ENCODE results near the gene FTCD. TPM values are rescaled to one million over a fixed set of nuclear protein-coding genes. Genes with fewer than 3 reads are reported as not detected.

Gene FTCD
- total RNA-seq, 1 experiment from 2014 or later: 5.9 TPM

DNA sequence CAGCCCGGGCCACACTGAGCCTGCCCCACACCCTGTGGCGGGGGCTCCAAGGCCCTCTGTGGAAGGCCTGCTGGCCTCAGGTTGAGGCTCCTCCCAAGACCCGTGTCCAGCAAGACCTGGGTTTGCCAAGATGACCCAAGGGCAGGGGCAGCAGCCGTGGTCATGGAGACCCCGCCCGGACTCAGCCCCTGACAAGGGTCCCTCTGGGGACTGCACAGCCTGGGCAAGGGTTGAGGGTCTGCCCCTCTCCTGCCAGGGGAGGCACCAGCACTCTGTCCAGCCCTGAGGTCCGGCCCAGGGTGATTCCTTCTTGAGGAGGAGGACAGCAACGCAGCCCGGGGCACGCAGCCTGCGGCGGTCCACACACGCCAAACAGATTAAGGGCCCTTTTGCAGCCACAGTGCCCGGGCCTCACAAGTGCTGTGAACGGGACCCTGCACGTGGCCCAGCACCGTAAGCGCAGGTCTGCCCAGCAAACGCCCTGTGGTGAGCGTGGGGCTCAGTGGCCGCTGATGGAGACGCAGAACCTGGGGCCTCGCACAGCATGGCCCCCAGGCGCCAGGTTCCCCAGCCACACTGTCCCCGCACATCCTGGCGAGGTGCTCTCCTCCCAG lies 25.5 kb upstream of the FTCD start:
- Histone ChIP-seq H3K27ac (no peak overlapping the region), H3K9me3 (ENCODE audit: insufficient read depth, low read depth) (no peaks in the 10 kb centered on the region), H3K9me2 (ENCODE audit: insufficient read depth) (no peaks in the 10 kb centered on the region), H4K20me1 (ENCODE audit: insufficient read depth) (no peaks in the 10 kb centered on the region), H3F3A (ENCODE audit: insufficient read depth, low read depth) (no peaks in the 10 kb centered on the region), H3K79me2 (ENCODE audit: low read depth) (no peaks in the 10 kb centered on the region), H3K4me2 (no peak overlapping the region), H3K4me1 (replicated peaks; ENCODE audit: insufficient read depth) (no peaks in the 10 kb centered on the region), H2AFZ (no peak overlapping the region), H3K36me3 (ENCODE audit: low read depth) (no peaks in the 10 kb centered on the region), H3K4me3 (no peak overlapping the region), H3K27me3 (ENCODE audit: insufficient read depth, low read depth) (no peaks in the 10 kb centered on the region)
- intact Hi-C loops (cut with micrococcal nuclease; ENCODE audit: unreplicated experiment): no loop called here
- TF ChIP-seq EZH2 (IDR thresholded peaks at IDR 0.05; ENCODE audit: low read depth): no peak
- TF ChIP-seq, protein P1, sequence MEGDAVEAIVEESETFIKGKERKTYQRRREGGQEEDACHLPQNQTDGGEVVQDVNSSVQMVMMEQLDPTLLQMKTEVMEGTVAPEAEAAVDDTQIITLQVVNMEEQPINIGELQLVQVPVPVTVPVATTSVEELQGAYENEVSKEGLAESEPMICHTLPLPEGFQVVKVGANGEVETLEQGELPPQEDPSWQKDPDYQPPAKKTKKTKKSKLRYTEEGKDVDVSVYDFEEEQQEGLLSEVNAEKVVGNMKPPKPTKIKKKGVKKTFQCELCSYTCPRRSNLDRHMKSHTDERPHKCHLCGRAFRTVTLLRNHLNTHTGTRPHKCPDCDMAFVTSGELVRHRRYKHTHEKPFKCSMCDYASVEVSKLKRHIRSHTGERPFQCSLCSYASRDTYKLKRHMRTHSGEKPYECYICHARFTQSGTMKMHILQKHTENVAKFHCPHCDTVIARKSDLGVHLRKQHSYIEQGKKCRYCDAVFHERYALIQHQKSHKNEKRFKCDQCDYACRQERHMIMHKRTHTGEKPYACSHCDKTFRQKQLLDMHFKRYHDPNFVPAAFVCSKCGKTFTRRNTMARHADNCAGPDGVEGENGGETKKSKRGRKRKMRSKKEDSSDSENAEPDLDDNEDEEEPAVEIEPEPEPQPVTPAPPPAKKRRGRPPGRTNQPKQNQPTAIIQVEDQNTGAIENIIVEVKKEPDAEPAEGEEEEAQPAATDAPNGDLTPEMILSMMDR (conservative IDR thresholded peaks at IDR 0.05): no peak
- CTCF ChIA-PET: no interaction called here
- no peak for DNase-seq
- no TSS peak for BruUV-seq (replicated peaks)
- POLR2A ChIA-PET (ENCODE audit: unreplicated experiment): no interaction called here

DNA sequence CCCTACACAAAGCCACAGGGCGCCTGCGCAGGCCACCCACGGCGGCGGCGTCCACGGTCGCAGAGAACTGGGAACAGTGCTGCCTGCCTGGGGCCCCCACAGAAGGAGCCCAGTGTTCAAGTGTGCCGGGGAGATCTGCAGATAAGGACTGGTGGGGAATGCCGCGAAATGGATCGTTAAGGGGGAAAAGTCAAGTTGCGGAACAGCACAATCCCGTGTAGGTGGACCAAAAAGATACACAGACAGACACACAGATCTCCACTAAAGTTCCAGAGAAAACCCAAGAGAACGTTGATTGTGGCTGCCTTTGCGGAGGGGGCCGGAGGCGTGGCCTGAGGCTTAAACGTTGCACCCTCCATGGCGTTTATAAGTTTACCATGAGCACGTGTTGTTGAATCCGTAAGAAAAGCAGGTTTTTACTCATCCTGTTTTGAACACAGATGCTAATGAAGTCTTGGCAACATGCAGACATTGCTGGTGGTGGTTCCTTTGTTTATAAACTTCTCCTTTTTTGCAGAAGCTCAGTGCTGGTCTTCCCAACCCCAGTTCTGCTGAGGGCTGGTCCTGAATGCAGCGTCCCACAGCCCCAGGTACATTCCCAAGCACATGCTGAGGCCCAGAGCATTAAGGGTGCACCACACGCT lies 24.8 kb upstream of the FTCD start:
- intact Hi-C loops (cut with micrococcal nuclease; ENCODE audit: unreplicated experiment): no loop called here
- Histone ChIP-seq H3K27me3 (ENCODE audit: insufficient read depth, low read depth) (no peaks in the 10 kb centered on the region), H4K20me1 (ENCODE audit: insufficient read depth) (no peaks in the 10 kb centered on the region), H2AFZ (no peak overlapping the region), H3K79me2 (ENCODE audit: low read depth) (no peaks in the 10 kb centered on the region), H3K27ac (no peak overlapping the region), H3K4me3 (no peak overlapping the region), H3K4me2 (no peak overlapping the region), H3K4me1 (replicated peaks; ENCODE audit: insufficient read depth) (no peaks in the 10 kb centered on the region), H3K9me2 (ENCODE audit: insufficient read depth) (no peaks in the 10 kb centered on the region), H3K9me3 (ENCODE audit: insufficient read depth, low read depth) (no peaks in the 10 kb centered on the region), H3F3A (ENCODE audit: insufficient read depth, low read depth) (no peaks in the 10 kb centered on the region), H3K36me3 (ENCODE audit: low read depth) (no peaks in the 10 kb centered on the region)
- POLR2A ChIA-PET (ENCODE audit: unreplicated experiment): no interaction called here
- CTCF ChIA-PET: no interaction called here
- no TSS peak for BruUV-seq (replicated peaks)
- no peak for DNase-seq
- no peak for TF ChIP-seq EZH2 (IDR thresholded peaks at IDR 0.05; ENCODE audit: low read depth)
- TF ChIP-seq, protein P1 (conservative IDR thresholded peaks at IDR 0.05): no peak

DNA sequence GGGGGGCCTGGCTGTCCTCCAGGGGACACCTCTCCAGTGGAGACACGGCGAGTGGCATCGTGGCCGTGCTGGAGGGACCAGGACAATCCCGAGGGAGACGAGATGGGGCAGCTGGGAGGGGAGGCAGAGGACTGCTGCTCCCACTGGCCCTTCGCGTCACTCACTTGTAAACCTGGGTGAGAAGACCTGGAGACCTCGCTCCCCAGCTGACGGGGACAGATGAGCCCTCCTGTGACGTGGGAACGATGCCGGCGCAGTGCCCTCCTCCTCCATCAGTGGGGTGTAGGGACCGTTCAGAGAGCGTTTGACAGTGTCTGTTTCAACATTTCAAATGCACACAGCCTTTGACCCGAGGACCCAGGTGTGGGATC lies 24.3 kb upstream of the FTCD start:
- TF ChIP-seq, protein P1 (conservative IDR thresholded peaks at IDR 0.05): no peak
- no peak for TF ChIP-seq EZH2 (IDR thresholded peaks at IDR 0.05; ENCODE audit: low read depth)

More for the DNA sequence above, 24.3 kb upstream of the FTCD start:
- H3K4me3 ChIP-seq: no peak overlapping the region
- H3F3A ChIP-seq (ENCODE audit: insufficient read depth, low read depth): no peaks in the 10 kb centered on the region
- no peaks in the 10 kb centered on the region for H3K9me2 ChIP-seq (ENCODE audit: insufficient read depth)
- intact Hi-C loops (cut with micrococcal nuclease; ENCODE audit: unreplicated experiment): no loop called here
- no peaks in the 10 kb centered on the region for H3K27me3 ChIP-seq (ENCODE audit: insufficient read depth, low read depth)
- CTCF ChIA-PET: no interaction called here
- POLR2A ChIA-PET (ENCODE audit: unreplicated experiment): no interaction called here
- H3K4me1 ChIP-seq (replicated peaks; ENCODE audit: insufficient read depth): no peaks in the 10 kb centered on the region
- H3K36me3 ChIP-seq (ENCODE audit: low read depth): no peaks in the 10 kb centered on the region
- DNase-seq: no peak
- H3K9me3 ChIP-seq (ENCODE audit: insufficient read depth, low read depth): no peaks in the 10 kb centered on the region
- no peak overlapping the region for H3K27ac ChIP-seq
- no peak overlapping the region for H3K4me2 ChIP-seq
- H3K79me2 ChIP-seq (ENCODE audit: low read depth): no peaks in the 10 kb centered on the region
- no TSS peak for BruUV-seq (replicated peaks)
- no peak overlapping the region for H2AFZ ChIP-seq
- H4K20me1 ChIP-seq (ENCODE audit: insufficient read depth): no peaks in the 10 kb centered on the region
